ENCODE data around the gene SP140.

DNA sequence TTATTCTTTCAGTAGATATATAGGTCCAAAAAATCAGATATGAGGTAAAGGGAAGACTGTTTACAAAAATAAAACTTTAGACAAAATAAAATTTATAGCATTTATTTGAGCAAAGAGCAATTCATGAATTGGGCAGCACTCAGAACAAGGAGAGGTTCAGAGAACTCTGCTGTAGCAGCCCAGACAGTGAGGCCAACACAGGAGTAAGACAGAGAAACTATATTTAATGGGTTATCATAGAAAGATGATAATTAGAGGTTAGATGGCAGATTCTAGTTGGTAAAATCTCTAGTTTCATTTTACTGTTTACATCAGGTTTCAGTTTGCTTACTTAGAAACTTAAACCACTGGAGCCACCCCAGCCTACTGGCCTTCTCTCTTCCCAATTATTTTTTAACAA, 71.4 kb downstream of the SP140 start:
- TF ChIP-seq GATA2 (IDR thresholded peaks at IDR 0.05; ENCODE audit: low read depth, low read length) (no peak), GATA3 (IDR thresholded peaks at IDR 0.05; ENCODE audit: low read depth, low read length) (no peak)
